ENCODE data around the gene RNASE8. TPM values are rescaled to one million over a fixed set of nuclear protein-coding genes. Genes with fewer than 3 reads are reported as not detected.

The RNASE8 gene
- total RNA-seq, 2 donors from 2014 or later: not detected

DNA sequence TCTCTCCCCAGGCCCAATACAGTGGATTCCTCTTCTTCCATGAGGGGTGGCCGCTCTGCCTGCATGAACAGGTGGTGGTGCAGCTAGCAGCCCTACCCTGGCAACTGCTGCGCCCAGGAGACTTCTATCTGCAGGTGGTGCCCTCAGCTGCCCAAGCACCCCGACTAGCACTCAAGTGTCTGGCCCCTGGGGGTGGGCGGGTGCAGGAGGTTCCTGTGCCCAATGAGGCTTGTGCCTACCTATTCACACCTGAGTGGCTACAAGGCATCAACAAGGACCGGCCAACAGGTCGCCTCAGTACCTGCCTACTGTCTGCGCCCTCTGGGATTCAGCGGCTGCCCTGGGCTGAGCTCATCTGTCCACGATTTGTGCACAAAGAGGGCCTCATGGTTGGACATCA lies 16.3 kb downstream of the RNASE8 start:
- intact Hi-C loops (cut with DNase I): no loop called here
- TF ChIP-seq CTCF (IDR thresholded peaks at IDR 0.05): no peak
- H3K27me3 ChIP-seq: no peaks in the 10 kb centered on the region
- H3K4me3 ChIP-seq: no peak overlapping the region
- H3K9ac ChIP-seq (ENCODE audit: low read depth in 2 of 2, low read length in 2 of 2): no peak overlapping the region
- no peak for DNase-seq
- H3K9me3 ChIP-seq: no peaks in the 10 kb centered on the region
- H3K27ac ChIP-seq: no peak overlapping the region
- H3K36me3 ChIP-seq: peaks cover 17% of the 10 kb centered on the region
- peaks cover 11% of the 10 kb centered on the region for H3K4me1 ChIP-seq

- Histone ChIP-seq H3K27me3 (no peaks in the 10 kb centered on the region), H3K9me3 (no peaks in the 10 kb centered on the region), H3K27ac (no peak overlapping the region), H3K36me3 (peaks cover 24% of the 10 kb centered on the region), H3K9ac (ENCODE audit: low read depth in 2 of 2, low read length in 2 of 2) (no peak overlapping the region), H3K4me1 (peaks cover 7% of the 10 kb centered on the region), H3K4me3 (no peak overlapping the region)
- intact Hi-C loops (cut with DNase I): no loop called here
- DNase-seq: no peak
- TF ChIP-seq CTCF (IDR thresholded peaks at IDR 0.05): no peak
Measured at GRCh38 chr14:21074398-21075272, 17.0 kb downstream of the RNASE8 start.

GRCh38 chr14:21075719-21076437 lies 18.3 kb downstream of the RNASE8 start:
- H3K36me3 ChIP-seq: peaks cover 29% of the 10 kb centered on the region
- intact Hi-C loops (cut with DNase I): no loop called here

GRCh38 chr14:21077672-21078071 lies 20.1 kb downstream of the RNASE8 start:
- no peak overlapping the region for H3K27ac ChIP-seq
- DNase-seq: no peak
- H3K27me3 ChIP-seq: no peaks in the 10 kb centered on the region
- no peak overlapping the region for H3K4me3 ChIP-seq
- no peak for TF ChIP-seq CTCF (IDR thresholded peaks at IDR 0.05)
- H3K9me3 ChIP-seq: no peaks in the 10 kb centered on the region
- peaks cover 37% of the 10 kb centered on the region for H3K36me3 ChIP-seq
- H3K9ac ChIP-seq (ENCODE audit: low read depth in 2 of 2, low read length in 2 of 2): no peak overlapping the region
- H3K4me1 ChIP-seq: peaks cover 3% of the 10 kb centered on the region
- intact Hi-C loops (cut with DNase I): no loop called here

More at GRCh38 chr14:21075719-21076437, 18.3 kb downstream of the RNASE8 start:
- Histone ChIP-seq H3K4me3 (no peak overlapping the region), H3K27me3 (no peaks in the 10 kb centered on the region), H3K27ac (no peak overlapping the region), H3K4me1 (peaks cover 7% of the 10 kb centered on the region), H3K9ac (ENCODE audit: low read depth in 2 of 2, low read length in 2 of 2) (no peak overlapping the region), H3K9me3 (no peaks in the 10 kb centered on the region)
- no peak for DNase-seq
- TF ChIP-seq CTCF (IDR thresholded peaks at IDR 0.05): no peak

- TF ChIP-seq CTCF (IDR thresholded peaks at IDR 0.05): no peak
- Histone ChIP-seq H3K36me3 (peaks cover 37% of the 10 kb centered on the region), H3K9ac (ENCODE audit: low read depth in 2 of 2, low read length in 2 of 2) (no peak overlapping the region), H3K4me1 (no peaks in the 10 kb centered on the region), H3K27me3 (no peaks in the 10 kb centered on the region), H3K4me3 (no peak overlapping the region), H3K27ac (no peak overlapping the region), H3K9me3 (no peaks in the 10 kb centered on the region)
- no peak for DNase-seq
- intact Hi-C loops (cut with DNase I): no loop called here
Measured at GRCh38 chr14:21078287-21078686, 20.7 kb downstream of the RNASE8 start.
